ENCODE results near the gene STARD4. TPM values are rescaled to one million over a fixed set of nuclear protein-coding genes. Genes with fewer than 3 reads are reported as not detected.

Gene STARD4
- total and polyA plus RNA-seq, 12 donors = 7.2 to 142 (median 24.1) TPM

GRCh38 chr5:111509119-111509518, 3.2 kb downstream of the STARD4 start:
- Histone ChIP-seq H3K4me3 (no peak overlapping the region), H3K36me3 (replicated peaks in 1 of 2) (no peaks in the 10 kb centered on the region), H3K27ac (no peak overlapping the region), H3K27me3 (no peaks in the 10 kb centered on the region), H3K4me1 (replicated peaks in 1 of 2) (peaks cover 0 to 25% of the 10 kb centered on the region in 2 donors), H3K9me3 (replicated peaks in 1 of 3) (no peaks in the 10 kb centered on the region)
- no peak for TF ChIP-seq CTCF (IDR thresholded peaks at IDR 0.05)
- no peak for TF ChIP-seq POLR2A (IDR thresholded peaks at IDR 0.05)
- 72 to 89% (median 81%) methylated on average over 1 of the region's 1 CpG for WGBS, 4 donors
- no peak for DNase-seq
- intact Hi-C loops (cut with DNase I) = no loop called here

GRCh38 chr5:111507276-111507675, 5.1 kb downstream of the STARD4 start:
- Histone ChIP-seq H3K27ac (no peak overlapping the region), H3K9me3 (replicated peaks in 1 of 3) (no peaks in the 10 kb centered on the region), H3K4me1 (replicated peaks in 1 of 2) (peaks cover 0 to 23% of the 10 kb centered on the region in 2 donors), H3K36me3 (replicated peaks in 1 of 2) (no peaks in the 10 kb centered on the region), H3K4me3 (no peak overlapping the region), H3K27me3 (no peaks in the 10 kb centered on the region)
- 88 to 89% (median 89%) methylated on average over 4 of the region's 4 CpGs for WGBS, 4 donors
- TF ChIP-seq POLR2A (IDR thresholded peaks at IDR 0.05) = no peak
- TF ChIP-seq CTCF (IDR thresholded peaks at IDR 0.05) = no peak
- intact Hi-C loops (cut with DNase I) = no loop called here
- no peak for DNase-seq

GRCh38 chr5:111505096-111505495, 7.2 kb downstream of the STARD4 start:
- Histone ChIP-seq H3K27ac (no peak overlapping the region), H3K27me3 (no peaks in the 10 kb centered on the region), H3K36me3 (replicated peaks in 1 of 2) (no peaks in the 10 kb centered on the region), H3K4me1 (replicated peaks in 1 of 2) (peaks cover 0 to 7% of the 10 kb centered on the region in 2 donors), H3K4me3 (no peak overlapping the region), H3K9me3 (replicated peaks in 1 of 3) (no peaks in the 10 kb centered on the region)
- no peak for TF ChIP-seq POLR2A (IDR thresholded peaks at IDR 0.05)
- no peak for TF ChIP-seq CTCF (IDR thresholded peaks at IDR 0.05)
- intact Hi-C loops (cut with DNase I) = no loop called here
- no peak for DNase-seq
- 69 to 79% (median 74%) methylated on average over 1 of the region's 1 CpG for WGBS, 4 donors

- no peaks in the 10 kb centered on the region for H3K36me3 ChIP-seq (replicated peaks in 1 of 2)
- no peaks in the 10 kb centered on the region for H3K9me3 ChIP-seq (replicated peaks in 1 of 3)
- intact Hi-C loops (cut with DNase I) = no loop called here
- peaks cover 0 to 5% of the 10 kb centered on the region in 2 donors for H3K4me1 ChIP-seq (replicated peaks in 1 of 2)
- H3K27me3 ChIP-seq = no peaks in the 10 kb centered on the region
- no peak overlapping the region for H3K4me3 ChIP-seq
- H3K27ac ChIP-seq = no peak overlapping the region
- TF ChIP-seq POLR2A (IDR thresholded peaks at IDR 0.05) (no peak), CTCF (IDR thresholded peaks at IDR 0.05) (no peak)
- DNase-seq = no peak
Measured at GRCh38 chr5:111502956-111503355, 9.4 kb downstream of the STARD4 start.

All from adrenal gland (tissue), 12 donors.